Trophoblast cell (in vitro differentiated cells and primary cell): Measurements from ENCODE around the gene CD160.

Experiments
- DNase-seq, 2 donors: peaks; one replicate each; pipeline ENCODE4 v3.0.0-alpha.2; 2016
- H2AFZ ChIP-seq: 2 replicates; pipeline ENCODE4 v1.6.1; 2013; ENCODE audit warnings: low read length, moderate library complexity, mild to moderate bottlenecking; ENCODE audit not compliant: insufficient read depth, poor library complexity
- H2AK5ac ChIP-seq: 2 replicates; pipeline ENCODE4 v1.6.1; 2013; ENCODE audit warnings: mild to moderate bottlenecking, low read length
- H2BK120ac ChIP-seq: 2 replicates; pipeline ENCODE4 v1.6.1; 2013; ENCODE audit warnings: low read length, mild to moderate bottlenecking, moderate library complexity; ENCODE audit not compliant: insufficient read depth, poor library complexity
- H2BK12ac ChIP-seq: 2 replicates; pipeline ENCODE4 v1.6.1; 2013; ENCODE audit warnings: mild to moderate bottlenecking, low read length, moderate library complexity
- H2BK5ac ChIP-seq: 2 replicates; pipeline ENCODE4 v1.6.1; 2013; ENCODE audit warnings: low read length, low read depth, moderate library complexity, mild to moderate bottlenecking; ENCODE audit not compliant: poor library complexity
- H3K14ac ChIP-seq: 2 replicates; pipeline ENCODE4 v1.6.1; 2013; ENCODE audit warnings: mild to moderate bottlenecking, low read length
- H3K18ac ChIP-seq: 2 replicates; pipeline ENCODE4 v1.6.1; 2013; ENCODE audit warnings: mild to moderate bottlenecking, low read length
- H3K23ac ChIP-seq: 2 replicates; pipeline ENCODE4 v1.6.1; 2013; ENCODE audit warnings: low read length
- H3K27ac ChIP-seq: 2 replicates; pipeline ENCODE4 v1.5.1; 2013; ENCODE audit warnings: low read depth, mild to moderate bottlenecking, inconsistent platforms, low read length, moderate library complexity
- H3K27me3 ChIP-seq: 2 replicates; pipeline ENCODE4 v1.6.1; 2013; ENCODE audit warnings: inconsistent platforms, mild to moderate bottlenecking, low read length, moderate library complexity; ENCODE audit not compliant: insufficient read depth
- H3K36me3 ChIP-seq, 2 experiments: 1 replicate in 1 of 2; 2 replicates in 1 of 2; pipeline ENCODE4 v1.6.1; 2013; ENCODE audit warnings: low read length in 2 of 2, mild to moderate bottlenecking in 2 of 2, moderate library complexity in 1 of 2; ENCODE audit not compliant: insufficient read depth in 2 of 2, control insufficient read depth in 1 of 2
- H3K4ac ChIP-seq: 2 replicates; pipeline ENCODE4 v1.6.1; 2013; ENCODE audit warnings: low read depth, mild to moderate bottlenecking, low read length, moderate library complexity
- H3K4me1 ChIP-seq, 2 experiments: 1 replicate in 1 of 2; 2 replicates in 1 of 2; pipeline ENCODE4 v1.6.1; 2013; ENCODE audit warnings: low read length in 2 of 2, mild to moderate bottlenecking in 2 of 2, moderate library complexity in 1 of 2; ENCODE audit not compliant: insufficient read depth in 2 of 2, control insufficient read depth in 1 of 2
- H3K4me2 ChIP-seq: 2 replicates; pipeline ENCODE4 v1.6.1; 2013; ENCODE audit warnings: inconsistent platforms, mild to moderate bottlenecking, low read length, moderate library complexity
- H3K4me3 ChIP-seq: 2 replicates; pipeline ENCODE4 v1.5.1; 2013; ENCODE audit warnings: mild to moderate bottlenecking, low read depth, low read length, inconsistent platforms
- H3K79me1 ChIP-seq: one replicate; pipeline ENCODE4 v1.6.1; 2013; ENCODE audit warnings: low read length
- H3K79me2 ChIP-seq: 2 replicates; pipeline ENCODE4 v1.6.1; 2013; ENCODE audit warnings: low read length, mild to moderate bottlenecking; ENCODE audit not compliant: control insufficient read depth, insufficient read depth, poor library complexity
- H3K9ac ChIP-seq: 2 replicates; pipeline ENCODE4 v1.6.1; 2013; ENCODE audit warnings: mild to moderate bottlenecking, low read length
- H3K9me3 ChIP-seq: 2 replicates; pipeline ENCODE4 v1.6.1; 2013; ENCODE audit warnings: low read depth, mild to moderate bottlenecking, control low read depth, inconsistent platforms, low read length; ENCODE audit not compliant: insufficient read depth
- H4K12ac ChIP-seq: 2 replicates; pipeline ENCODE4 v1.6.1; 2013; ENCODE audit warnings: low read depth, mild to moderate bottlenecking, low read length, moderate library complexity
- H4K8ac ChIP-seq: 2 replicates; pipeline ENCODE4 v1.6.1; 2013; ENCODE audit warnings: low read depth, mild to moderate bottlenecking, low read length, moderate library complexity
- H4K91ac ChIP-seq: one replicate; pipeline ENCODE4 v1.6.1; 2013; ENCODE audit warnings: low read depth, mild to moderate bottlenecking, low read length, moderate library complexity
- WGBS: extraction: QIAGEN DNeasy Blood & Tissue Kit; methylation state at CpG from one replicate; pipeline ENCODE4 v1.1.7; 2013; ENCODE audit warnings: missing lambda C conversion rate; ENCODE audit not compliant: insufficient read length, insufficient coverage; ENCODE audit errors: extremely low coverage; 5-methylcytosine and 5-hydroxymethylcytosine counted together

Gene CD160

DNA sequence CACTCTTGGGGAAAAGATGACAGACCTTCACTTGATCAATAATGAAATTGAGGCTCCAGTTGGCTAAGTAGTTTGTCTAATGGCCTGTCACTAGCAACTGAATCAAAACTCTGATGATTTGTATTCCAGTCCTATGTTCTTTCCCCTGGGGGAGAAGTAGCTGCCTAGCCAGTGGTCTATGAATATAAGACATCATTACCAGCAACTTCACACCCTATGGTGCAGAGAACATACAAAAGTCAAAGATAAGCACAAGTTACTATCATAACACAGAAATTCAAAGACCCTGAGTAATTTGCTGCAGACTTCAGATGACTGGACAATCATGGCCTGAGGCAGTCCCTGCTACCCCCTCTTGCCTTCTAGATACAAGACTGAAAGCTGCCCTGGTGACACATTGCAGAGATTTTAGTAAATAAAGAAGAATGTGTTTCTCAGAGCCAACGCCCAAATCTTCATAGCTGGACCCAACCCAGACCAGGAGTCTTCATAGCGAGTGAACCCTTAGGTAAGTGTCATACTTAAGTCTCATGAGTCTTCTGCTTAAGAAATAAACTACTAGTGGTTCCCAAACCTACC lies 13.1 kb upstream of the CD160 start:
- Histone ChIP-seq H2AFZ (no peak overlapping the region), H3K27ac (peak overlapping the region; percentile 95), H2AK5ac (no peak overlapping the region), H3K18ac (no peak overlapping the region), H3K23ac (no peak overlapping the region), H2BK12ac (no peak overlapping the region), H3K79me1 (peaks cover 36% of the 10 kb centered on the region), H3K27me3 (no peaks in the 10 kb centered on the region), H3K14ac (no peak overlapping the region), H3K36me3 (no peaks in the 10 kb centered on the region), H3K4me2 (peak overlapping the region; percentile 21), H3K4ac (no peak overlapping the region), H3K9me3 (no peaks in the 10 kb centered on the region), H3K9ac (no peak overlapping the region), H4K12ac (no peak overlapping the region), H3K79me2 (peaks cover 9% of the 10 kb centered on the region), H4K91ac (peak overlapping the region; percentile 85), H4K8ac (no peak overlapping the region), H2BK120ac (no peak overlapping the region), H2BK5ac (peak overlapping the region; percentile 70), H3K4me1 (peaks cover 20 to 30% of the 10 kb centered on the region in 2 experiments), H3K4me3 (no peak overlapping the region)
- no CpG with 5 or more reads among the region's 2 CpGs for WGBS
- peak; percentile 98 to 99 for DNase-seq

- WGBS = no CpG with 5 or more reads among the region's 9 CpGs
- peak within 1 kb of the TSS; percentile 21 for H3K4me2 ChIP-seq
- no peak within 1 kb of the TSS for H3K9ac ChIP-seq
- peak in 1 of 2 donors; percentile 35 for DNase-seq
- no peak within 1 kb of the TSS for H3K4me3 ChIP-seq
- H3K18ac ChIP-seq = peak within 1 kb of the TSS; percentile 74
- no peak within 1 kb of the TSS for H3K23ac ChIP-seq
- no peaks in the 10 kb centered on the region for H3K27me3 ChIP-seq
- peak within 1 kb of the TSS; percentile 86 for H3K14ac ChIP-seq
- H3K9me3 ChIP-seq = no peaks in the 10 kb centered on the region
- H3K79me1 ChIP-seq = peaks cover 40% of the 10 kb centered on the region
- peak within 1 kb of the TSS; percentile 88 for H2AK5ac ChIP-seq
- no peaks in the 10 kb centered on the region for H3K36me3 ChIP-seq
- H3K4me1 ChIP-seq = peaks cover 27 to 32% of the 10 kb centered on the region in 2 experiments
- H4K12ac ChIP-seq = peak within 1 kb of the TSS; percentile 19
- H2BK5ac ChIP-seq = peak within 1 kb of the TSS; percentile 95
- H4K8ac ChIP-seq = peak within 1 kb of the TSS; percentile 84
- H3K79me2 ChIP-seq = peaks cover 9% of the 10 kb centered on the region
- H4K91ac ChIP-seq = peak within 1 kb of the TSS; percentile 98
- peak within 1 kb of the TSS; percentile 95 for H3K27ac ChIP-seq
- H3K4ac ChIP-seq = peak within 1 kb of the TSS; percentile 87
- peak within 1 kb of the TSS; percentile 38 for H2AFZ ChIP-seq
- peak within 1 kb of the TSS; percentile 87 for H2BK12ac ChIP-seq
- H2BK120ac ChIP-seq = peak within 1 kb of the TSS; percentile 96
Observed at GRCh38 chr1:145707183-145707867, 12.0 kb upstream of the CD160 start, which contains the start of gene PDZK1. TSS of gene PDZK1 (minus strand) at chr1:145707368. CDS start at chr1:145688021, 19,347 bp downstream.

GRCh38 chr1:145708063-145708462 lies 11.2 kb upstream of the CD160 start:
- no peak overlapping the region for H3K4ac ChIP-seq
- H3K9me3 ChIP-seq = no peaks in the 10 kb centered on the region
- H3K79me1 ChIP-seq = peaks cover 41% of the 10 kb centered on the region
- H3K79me2 ChIP-seq = peaks cover 9% of the 10 kb centered on the region
- H2AFZ ChIP-seq = peak overlapping the region; percentile 38
- H4K12ac ChIP-seq = no peak overlapping the region
- no peak overlapping the region for H3K4me2 ChIP-seq
- peak overlapping the region; percentile 98 for H4K91ac ChIP-seq
- peak overlapping the region; percentile 54 for H2AK5ac ChIP-seq
- peak overlapping the region; percentile 95 for H3K27ac ChIP-seq
- no peak overlapping the region for H3K4me3 ChIP-seq
- no peak overlapping the region for H3K9ac ChIP-seq
- DNase-seq = peak; percentile 31 to 34
- H3K27me3 ChIP-seq = no peaks in the 10 kb centered on the region
- peak overlapping the region; percentile 96 for H2BK120ac ChIP-seq
- H3K4me1 ChIP-seq = peaks cover 27 to 32% of the 10 kb centered on the region in 2 experiments
- peak overlapping the region; percentile 86 for H3K14ac ChIP-seq
- peak overlapping the region; percentile 87 for H2BK12ac ChIP-seq
- H4K8ac ChIP-seq = peak overlapping the region; percentile 78
- WGBS = no CpG with 5 or more reads among the region's 7 CpGs
- H2BK5ac ChIP-seq = peak overlapping the region; percentile 95
- no peak overlapping the region for H3K23ac ChIP-seq
- H3K36me3 ChIP-seq = no peaks in the 10 kb centered on the region
- H3K18ac ChIP-seq = peak overlapping the region; percentile 74

DNA sequence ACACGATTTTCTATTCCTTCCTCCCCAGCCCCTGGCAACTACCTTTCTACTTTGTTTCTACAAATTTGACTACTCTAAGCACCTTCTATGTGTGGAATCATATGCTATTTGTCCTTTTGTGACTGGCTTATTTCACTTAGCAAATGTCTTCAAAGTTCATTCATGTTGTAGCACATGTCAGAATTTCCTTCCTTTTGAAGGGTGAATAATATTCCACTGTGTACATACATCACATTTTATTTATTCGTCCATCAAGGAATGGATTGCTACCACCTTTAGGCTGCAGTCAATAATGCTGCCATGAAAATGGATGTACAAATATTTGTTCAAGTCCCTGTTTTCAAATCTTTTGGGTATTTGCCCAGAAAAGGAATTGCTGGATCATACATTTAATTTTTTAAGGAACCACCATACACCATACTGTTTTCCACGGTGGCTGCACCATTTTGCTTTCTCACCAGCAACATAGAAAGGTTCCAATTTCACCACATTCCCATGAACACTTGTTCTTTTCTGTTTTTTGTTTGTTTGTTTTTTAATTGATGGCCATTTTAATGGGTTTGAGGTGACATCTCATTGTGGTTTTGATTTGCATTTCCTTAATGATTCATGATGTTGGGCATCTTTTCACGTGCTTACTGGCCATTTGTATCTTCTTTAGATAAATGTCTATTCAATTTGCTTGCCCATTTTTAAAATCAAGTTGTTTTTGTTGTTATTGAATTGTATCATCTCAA lies 8.8 kb upstream of the CD160 start:
- Histone ChIP-seq H2BK120ac (no peak overlapping the region), H3K79me1 (peaks cover 52% of the 10 kb centered on the region), H4K12ac (no peak overlapping the region), H3K9ac (no peak overlapping the region), H4K91ac (peak overlapping the region; percentile 68), H2AK5ac (no peak overlapping the region), H3K27ac (peak overlapping the region; percentile 89), H3K4me2 (no peak overlapping the region), H3K4ac (no peak overlapping the region), H3K27me3 (no peaks in the 10 kb centered on the region), H3K14ac (no peak overlapping the region), H4K8ac (no peak overlapping the region), H3K79me2 (peaks cover 10% of the 10 kb centered on the region), H2BK12ac (no peak overlapping the region), H2AFZ (no peak overlapping the region), H3K18ac (no peak overlapping the region), H2BK5ac (no peak overlapping the region), H3K4me3 (no peak overlapping the region), H3K9me3 (no peaks in the 10 kb centered on the region), H3K36me3 (no peaks in the 10 kb centered on the region), H3K23ac (no peak overlapping the region), H3K4me1 (peaks cover 30 to 37% of the 10 kb centered on the region in 2 experiments)
- no CpG with 5 or more reads among the region's 4 CpGs for WGBS
- DNase-seq = no peak
